Panc1 (cell line): ENCODE measurements around the gene STK35. TPM values are rescaled to one million over a fixed set of nuclear protein-coding genes. Genes with fewer than 3 reads are reported as not detected.

ENCODE experiments used
- ATAC-seq: fragments of 200-7000 bp; cut with Tn5 transposase; 2 replicates; pipeline ENCODE4 v1.9.1; 2020; ENCODE audit warnings: mild to moderate bottlenecking, moderate library complexity
- BruUV-seq: library from RNA; stranded (reverse); fragments of 400-500 nt; replicated peaks from 2 replicates; lab custom pipeline; 2021; lab: Mats Ljungman, UMichigan
- CTCF ChIA-PET: fragments of 300-600 bp; sonication (Branson Sonifier 250); formaldehyde crosslinking; loops from one replicate; lab custom pipeline; 2022; ENCODE audit warnings: antibody characterized with exemption; lab: Charles Lee
- POLR2A ChIA-PET: fragments of 300-600 bp; sonication (Branson Sonifier 250); formaldehyde crosslinking; loops from one replicate; lab custom pipeline; 2022; ENCODE audit warnings: antibody characterized with exemption; lab: Charles Lee
- DNase-seq: peaks from one replicate; pipeline ENCODE4 v3.0.0-alpha.2; 2010; ENCODE audit warnings: low read depth, low spot score
- H3K27ac ChIP-seq: 2 replicates; pipeline ENCODE4 v1.5.1; 2011; ENCODE audit warnings: mild to moderate bottlenecking, low read length, inconsistent platforms
- H3K27me3 ChIP-seq: fragments of 200-500 bp; sonication (Bioruptor generic); 2 replicates; pipeline ENCODE4 v1.6.0; 2014; ENCODE audit warnings: low read length, inconsistent platforms; ENCODE audit not compliant: control insufficient read depth, insufficient read depth
- H3K36me3 ChIP-seq: fragments of 200-500 bp; sonication (Bioruptor generic); 2 replicates; pipeline ENCODE4 v1.5.1; 2014; ENCODE audit warnings: inconsistent platforms, mild to moderate bottlenecking, low read length, moderate library complexity; ENCODE audit not compliant: control insufficient read depth, insufficient read depth
- H3K4me1 ChIP-seq: 2 replicates; pipeline ENCODE4 v1.5.1; 2011; ENCODE audit warnings: inconsistent platforms, mild to moderate bottlenecking, low read length, moderate library complexity; ENCODE audit not compliant: control insufficient read depth, insufficient read depth
- H3K4me3 ChIP-seq, 2 experiments: 2 replicates each; pipeline ENCODE4 v1.5.1; 2011 to 2012; ENCODE audit warnings: low read depth in 2 of 2, low read length in 2 of 2, mild to moderate bottlenecking in 2 of 2, inconsistent platforms in 1 of 2, moderate library complexity in 1 of 2
- H3K9me3 ChIP-seq: fragments of 200-500 bp; sonication (Bioruptor generic); 2 replicates; pipeline ENCODE4 v1.5.1; 2014; ENCODE audit warnings: low read depth, mild to moderate bottlenecking, inconsistent platforms, low read length, moderate library complexity; ENCODE audit not compliant: control insufficient read depth, insufficient read depth
- POLR2AphosphoS5 ChIP-seq: IDR thresholded peaks from 2 replicates; pipeline ENCODE4 v1.6.1; 2012; ENCODE audit warnings: mild to moderate bottlenecking, low read depth, low read length, moderate library complexity
- SIN3A ChIP-seq: IDR thresholded peaks from 2 replicates; pipeline ENCODE4 v1.6.1; 2012; ENCODE audit warnings: low read depth, mild to moderate bottlenecking, low read length, moderate library complexity, borderline replicate concordance; ENCODE audit not compliant: insufficient read depth
- TCF7L2 ChIP-seq: IDR thresholded peaks from 2 replicates; pipeline ENCODE4 v1.6.1; 2011; ENCODE audit warnings: mild to moderate bottlenecking, low read depth, low read length, inconsistent platforms
- in situ Hi-C: cut with HindIII; loops from 2 replicates; pipeline ENCODE4 v1.10.0; 2016; ENCODE audit warnings: low sequenced_read_pairs, low pct_unique_long_range_greater_than_20kb
- intact Hi-C: fragments of 100-400 bp; cut with micrococcal nuclease; formaldehyde crosslinking; loops from one replicate; pipeline ENCODE4 v1.10.0; 2022; ENCODE audit not compliant: unreplicated experiment
- total RNA-seq: library from RNA; stranded (reverse); gene quantifications from one replicate; pipeline ENCODE4 v1.2.1, GENCODE V29; 2021; ENCODE audit not compliant: unreplicated experiment
- TF ChIP-seq, protein P1 (sequence below): fragments of 450-650 bp; IDR thresholded peaks from 2 replicates; pipeline ENCODE4 v1.5.1; 2017; ENCODE audit warnings: mild to moderate bottlenecking
- TF ChIP-seq, protein P2 (sequence below), 2 experiments: IDR thresholded peaks; 2 replicates each; pipeline ENCODE4 v1.6.1; 2011 to 2012; ENCODE audit warnings: low read depth in 2 of 2, control low read depth in 1 of 2, low read length in 1 of 2, mild to moderate bottlenecking in 1 of 2, moderate library complexity in 1 of 2; ENCODE audit not compliant: insufficient read depth in 1 of 2

Gene STK35
- total RNA-seq, 1 experiment from 2014 or later = 27.6 TPM

DNA sequence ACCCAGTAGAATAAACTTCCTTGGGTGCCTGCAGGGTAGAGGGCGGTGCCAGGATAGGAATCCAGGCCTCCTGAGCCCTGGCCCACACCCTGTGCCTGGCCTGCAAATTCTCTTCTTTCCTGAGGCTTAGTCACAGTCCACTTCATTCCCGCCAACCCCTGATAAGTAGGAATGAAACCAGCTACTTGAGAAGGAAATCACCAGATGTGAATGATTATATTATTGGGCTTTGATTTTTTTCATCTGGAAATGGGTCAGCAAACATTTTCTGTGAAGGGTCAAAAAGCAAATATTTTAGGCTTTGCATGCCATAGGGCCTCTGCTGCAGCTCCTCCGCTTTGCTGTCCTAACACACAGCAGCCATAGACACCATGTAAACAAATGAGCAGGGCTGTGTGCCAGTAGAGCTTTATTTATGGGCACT is 50.2 kb downstream of the STK35 start:
- intact Hi-C loops = no loop called here
- no peaks in the 10 kb centered on the region for H3K36me3 ChIP-seq
- no peaks in the 10 kb centered on the region for H3K27me3 ChIP-seq
- no peak for TF ChIP-seq POLR2AphosphoS5
- ChIA-PET POLR2A (no interaction called here), CTCF (no interaction called here)
- H3K4me3 ChIP-seq = no peak overlapping the region
- in situ Hi-C loops = no loop called here
- no peaks in the 10 kb centered on the region for H3K9me3 ChIP-seq
- DNase-seq (no peak), ATAC-seq (no peak)
- no peak overlapping the region for H3K27ac ChIP-seq
- BruUV-seq = no TSS peak
- no peaks in the 10 kb centered on the region for H3K4me1 ChIP-seq

DNA sequence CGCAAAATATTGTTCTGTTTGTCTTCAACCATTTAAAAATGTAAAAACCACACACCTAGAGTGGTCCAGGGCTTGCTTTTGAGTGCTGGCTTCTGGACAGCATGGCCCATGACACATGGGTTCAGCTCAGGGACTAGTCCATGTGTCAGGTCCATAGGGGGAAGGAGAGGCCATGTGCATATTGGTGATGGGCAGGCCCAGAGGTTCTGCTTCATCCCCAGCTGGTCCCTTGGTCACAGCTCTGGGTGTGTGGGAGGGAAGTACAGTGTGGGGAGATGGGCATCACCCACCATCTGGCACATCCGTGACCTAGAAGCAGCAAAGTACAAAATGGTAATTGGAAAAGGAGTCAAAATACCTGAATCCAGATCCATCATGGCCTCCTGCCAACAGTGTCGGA is 50.7 kb downstream of the STK35 start:
- Histone ChIP-seq H3K27ac (no peak overlapping the region), H3K4me3 (no peak overlapping the region), H3K4me1 (no peaks in the 10 kb centered on the region), H3K9me3 (no peaks in the 10 kb centered on the region), H3K36me3 (no peaks in the 10 kb centered on the region), H3K27me3 (no peaks in the 10 kb centered on the region)
- no TSS peak for BruUV-seq
- in situ Hi-C loops (no loop called here), intact Hi-C loops (no loop called here)
- ChIA-PET CTCF (no interaction called here), POLR2A (no interaction called here)
- DNase-seq (no peak), ATAC-seq (no peak)
- TF ChIP-seq, protein P1, sequence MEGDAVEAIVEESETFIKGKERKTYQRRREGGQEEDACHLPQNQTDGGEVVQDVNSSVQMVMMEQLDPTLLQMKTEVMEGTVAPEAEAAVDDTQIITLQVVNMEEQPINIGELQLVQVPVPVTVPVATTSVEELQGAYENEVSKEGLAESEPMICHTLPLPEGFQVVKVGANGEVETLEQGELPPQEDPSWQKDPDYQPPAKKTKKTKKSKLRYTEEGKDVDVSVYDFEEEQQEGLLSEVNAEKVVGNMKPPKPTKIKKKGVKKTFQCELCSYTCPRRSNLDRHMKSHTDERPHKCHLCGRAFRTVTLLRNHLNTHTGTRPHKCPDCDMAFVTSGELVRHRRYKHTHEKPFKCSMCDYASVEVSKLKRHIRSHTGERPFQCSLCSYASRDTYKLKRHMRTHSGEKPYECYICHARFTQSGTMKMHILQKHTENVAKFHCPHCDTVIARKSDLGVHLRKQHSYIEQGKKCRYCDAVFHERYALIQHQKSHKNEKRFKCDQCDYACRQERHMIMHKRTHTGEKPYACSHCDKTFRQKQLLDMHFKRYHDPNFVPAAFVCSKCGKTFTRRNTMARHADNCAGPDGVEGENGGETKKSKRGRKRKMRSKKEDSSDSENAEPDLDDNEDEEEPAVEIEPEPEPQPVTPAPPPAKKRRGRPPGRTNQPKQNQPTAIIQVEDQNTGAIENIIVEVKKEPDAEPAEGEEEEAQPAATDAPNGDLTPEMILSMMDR = no peak
- TF ChIP-seq TCF7L2 (no peak), SIN3A (no peak), POLR2AphosphoS5 (no peak)
- TF ChIP-seq, protein P2, sequence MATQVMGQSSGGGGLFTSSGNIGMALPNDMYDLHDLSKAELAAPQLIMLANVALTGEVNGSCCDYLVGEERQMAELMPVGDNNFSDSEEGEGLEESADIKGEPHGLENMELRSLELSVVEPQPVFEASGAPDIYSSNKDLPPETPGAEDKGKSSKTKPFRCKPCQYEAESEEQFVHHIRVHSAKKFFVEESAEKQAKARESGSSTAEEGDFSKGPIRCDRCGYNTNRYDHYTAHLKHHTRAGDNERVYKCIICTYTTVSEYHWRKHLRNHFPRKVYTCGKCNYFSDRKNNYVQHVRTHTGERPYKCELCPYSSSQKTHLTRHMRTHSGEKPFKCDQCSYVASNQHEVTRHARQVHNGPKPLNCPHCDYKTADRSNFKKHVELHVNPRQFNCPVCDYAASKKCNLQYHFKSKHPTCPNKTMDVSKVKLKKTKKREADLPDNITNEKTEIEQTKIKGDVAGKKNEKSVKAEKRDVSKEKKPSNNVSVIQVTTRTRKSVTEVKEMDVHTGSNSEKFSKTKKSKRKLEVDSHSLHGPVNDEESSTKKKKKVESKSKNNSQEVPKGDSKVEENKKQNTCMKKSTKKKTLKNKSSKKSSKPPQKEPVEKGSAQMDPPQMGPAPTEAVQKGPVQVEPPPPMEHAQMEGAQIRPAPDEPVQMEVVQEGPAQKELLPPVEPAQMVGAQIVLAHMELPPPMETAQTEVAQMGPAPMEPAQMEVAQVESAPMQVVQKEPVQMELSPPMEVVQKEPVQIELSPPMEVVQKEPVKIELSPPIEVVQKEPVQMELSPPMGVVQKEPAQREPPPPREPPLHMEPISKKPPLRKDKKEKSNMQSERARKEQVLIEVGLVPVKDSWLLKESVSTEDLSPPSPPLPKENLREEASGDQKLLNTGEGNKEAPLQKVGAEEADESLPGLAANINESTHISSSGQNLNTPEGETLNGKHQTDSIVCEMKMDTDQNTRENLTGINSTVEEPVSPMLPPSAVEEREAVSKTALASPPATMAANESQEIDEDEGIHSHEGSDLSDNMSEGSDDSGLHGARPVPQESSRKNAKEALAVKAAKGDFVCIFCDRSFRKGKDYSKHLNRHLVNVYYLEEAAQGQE (IDR thresholded peaks at IDR 0.05; ENCODE audit: insufficient read depth in 1 of 2, low read depth in 2 of 2, low read length in 1 of 2) = no peak

DNA sequence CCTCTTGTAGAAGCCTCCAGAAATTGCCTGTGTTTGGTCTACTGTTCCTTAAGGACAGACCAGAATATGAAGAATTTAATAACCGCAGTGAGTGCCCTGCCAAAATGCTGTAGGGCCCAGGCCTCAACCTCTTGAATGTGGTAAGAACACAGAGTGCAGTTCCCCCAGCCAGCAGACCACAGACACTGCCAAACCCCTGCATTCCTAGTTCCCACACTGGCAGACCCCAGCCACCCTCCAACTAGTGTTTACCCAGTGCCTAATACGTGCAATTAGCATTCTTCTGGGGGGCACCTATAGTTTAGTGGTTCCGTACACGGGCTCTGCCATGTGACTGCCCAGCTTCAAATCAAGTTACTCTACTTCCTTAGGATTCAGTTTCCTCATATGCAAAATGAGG is 51.7 kb downstream of the STK35 start:
- CTCF ChIA-PET = no interaction called here
- POLR2A ChIA-PET = no interaction called here
- Histone ChIP-seq H3K4me1 (no peaks in the 10 kb centered on the region), H3K27me3 (no peaks in the 10 kb centered on the region), H3K4me3 (no peak overlapping the region), H3K9me3 (no peaks in the 10 kb centered on the region), H3K27ac (no peak overlapping the region), H3K36me3 (no peaks in the 10 kb centered on the region)
- DNase-seq = no peak
- no peak for TF ChIP-seq TCF7L2
- no peak for TF ChIP-seq POLR2AphosphoS5
- TF ChIP-seq, protein P1 = no peak
- no peak for TF ChIP-seq SIN3A
- TF ChIP-seq, protein P2 (IDR thresholded peaks at IDR 0.05; ENCODE audit: insufficient read depth in 1 of 2, low read depth in 2 of 2, low read length in 1 of 2) = no peak
- no TSS peak for BruUV-seq
- no peak for ATAC-seq
- intact Hi-C loops = no loop called here
- in situ Hi-C loops = no loop called here
